Measurements from ENCODE around the gene ENPP3. TPM values are rescaled to one million over a fixed set of nuclear protein-coding genes. Genes with fewer than 3 reads are reported as not detected.

Gene ENPP3
- total RNA-seq, 1 experiment from 2014 or later, result 0.15 TPM

- H3K4me1 ChIP-seq (ENCODE audit: insufficient read depth, low read length), result no peaks in the 10 kb centered on the region
- no peak overlapping the region for H3K4me2 ChIP-seq (ENCODE audit: insufficient read depth, insufficient read length, low read length)
Measured at GRCh38 chr6:131764350-131764749, 127.2 kb downstream of the ENPP3 start.

More at GRCh38 chr6:131764350-131764749, 127.2 kb downstream of the ENPP3 start:
- no peak overlapping the region for H4K91ac ChIP-seq (ENCODE audit: insufficient read length, low read depth, low read length)
- H4K5ac ChIP-seq (ENCODE audit: insufficient read length, low read depth, low read length), result no peak overlapping the region
- no peaks in the 10 kb centered on the region for H3K79me2 ChIP-seq (ENCODE audit: insufficient read depth, low read length)
- Mint-ChIP-seq H3K9me3 (no peaks in the 10 kb centered on the region), H3K36me3 (ENCODE audit: insufficient read depth in 1 of 3, low read depth in 3 of 3) (no peaks in the 10 kb centered on the region), H3K27me3 (ENCODE audit: low read depth) (peaks cover 16% of the 10 kb centered on the region), H3K4me3 (no peak overlapping the region), H3K27ac (no peak overlapping the region), H3K4me1 (no peaks in the 10 kb centered on the region)
- no peaks in the 10 kb centered on the region for H3K79me1 ChIP-seq (ENCODE audit: insufficient read depth, low read depth, low read length, poor library complexity, severe bottlenecking)
- no peak overlapping the region for H3K56ac ChIP-seq (ENCODE audit: insufficient read length, low read depth, low read length)
- H2BK15ac ChIP-seq (ENCODE audit: low read depth, low read length), result no peak overlapping the region
- TF ChIP-seq, protein P1, sequence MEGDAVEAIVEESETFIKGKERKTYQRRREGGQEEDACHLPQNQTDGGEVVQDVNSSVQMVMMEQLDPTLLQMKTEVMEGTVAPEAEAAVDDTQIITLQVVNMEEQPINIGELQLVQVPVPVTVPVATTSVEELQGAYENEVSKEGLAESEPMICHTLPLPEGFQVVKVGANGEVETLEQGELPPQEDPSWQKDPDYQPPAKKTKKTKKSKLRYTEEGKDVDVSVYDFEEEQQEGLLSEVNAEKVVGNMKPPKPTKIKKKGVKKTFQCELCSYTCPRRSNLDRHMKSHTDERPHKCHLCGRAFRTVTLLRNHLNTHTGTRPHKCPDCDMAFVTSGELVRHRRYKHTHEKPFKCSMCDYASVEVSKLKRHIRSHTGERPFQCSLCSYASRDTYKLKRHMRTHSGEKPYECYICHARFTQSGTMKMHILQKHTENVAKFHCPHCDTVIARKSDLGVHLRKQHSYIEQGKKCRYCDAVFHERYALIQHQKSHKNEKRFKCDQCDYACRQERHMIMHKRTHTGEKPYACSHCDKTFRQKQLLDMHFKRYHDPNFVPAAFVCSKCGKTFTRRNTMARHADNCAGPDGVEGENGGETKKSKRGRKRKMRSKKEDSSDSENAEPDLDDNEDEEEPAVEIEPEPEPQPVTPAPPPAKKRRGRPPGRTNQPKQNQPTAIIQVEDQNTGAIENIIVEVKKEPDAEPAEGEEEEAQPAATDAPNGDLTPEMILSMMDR (conservative IDR thresholded peaks at IDR 0.05), result no peak
- no peaks in the 10 kb centered on the region for H4K20me1 ChIP-seq (ENCODE audit: control insufficient read depth, insufficient read depth, insufficient read length)
- H3K4ac ChIP-seq (ENCODE audit: low read depth, low read length), result no peak overlapping the region
- no peaks in the 10 kb centered on the region for H3K9me3 ChIP-seq (ENCODE audit: control insufficient read depth, low read depth, low read length)
- no peak overlapping the region for H3K27ac ChIP-seq (ENCODE audit: insufficient read length, low read depth, low read length)
- H2BK120ac ChIP-seq (ENCODE audit: low read depth, low read length, poor library complexity, severe bottlenecking), result no peak overlapping the region
- H2AFZ ChIP-seq (ENCODE audit: low read length), result no peak overlapping the region
- H2BK20ac ChIP-seq (ENCODE audit: low read depth, low read length, poor library complexity, severe bottlenecking), result no peak overlapping the region
- DNase-seq, result no peak
- H3K14ac ChIP-seq (ENCODE audit: insufficient read depth, low read length), result no peak overlapping the region
- no peak overlapping the region for H2AK5ac ChIP-seq (ENCODE audit: insufficient read length, low read length)
- H3K18ac ChIP-seq (ENCODE audit: insufficient read length, low read depth, low read length), result no peak overlapping the region
- no peak overlapping the region for H3K9ac ChIP-seq (ENCODE audit: extremely low read depth, insufficient read length, low read length)
- no peak overlapping the region for H2BK12ac ChIP-seq (ENCODE audit: insufficient read length, low read depth, low read length)
- no peaks in the 10 kb centered on the region for H3K27me3 ChIP-seq (ENCODE audit: insufficient read depth, low read length)
- H3K23me2 ChIP-seq (ENCODE audit: insufficient read length, low read depth, low read length, poor library complexity, severe bottlenecking), result no peaks in the 10 kb centered on the region
- H3T11ph ChIP-seq (ENCODE audit: low read length), result no peak overlapping the region
- no peak overlapping the region for H3K23ac ChIP-seq (ENCODE audit: insufficient read length, low read depth, low read length)
- no peak overlapping the region for H4K8ac ChIP-seq (replicated peaks; ENCODE audit: insufficient read length, low read depth, low read length)
- no CpG with 5 or more reads among the region's 4 CpGs for WGBS (ENCODE audit: extremely low coverage, insufficient read length, low lambda C conversion rate)
- H2BK5ac ChIP-seq (ENCODE audit: insufficient read length, low read length), result no peak overlapping the region

Data from H9 (cell line).